Measurements from ENCODE around the gene NFE2L3.
"Not testable (repeated sequence)": the region's sequence is repeated elsewhere in the genome, so short reads cannot be mapped to it uniquely, and the experiment has no call there.

The NFE2L3 gene

DNA sequence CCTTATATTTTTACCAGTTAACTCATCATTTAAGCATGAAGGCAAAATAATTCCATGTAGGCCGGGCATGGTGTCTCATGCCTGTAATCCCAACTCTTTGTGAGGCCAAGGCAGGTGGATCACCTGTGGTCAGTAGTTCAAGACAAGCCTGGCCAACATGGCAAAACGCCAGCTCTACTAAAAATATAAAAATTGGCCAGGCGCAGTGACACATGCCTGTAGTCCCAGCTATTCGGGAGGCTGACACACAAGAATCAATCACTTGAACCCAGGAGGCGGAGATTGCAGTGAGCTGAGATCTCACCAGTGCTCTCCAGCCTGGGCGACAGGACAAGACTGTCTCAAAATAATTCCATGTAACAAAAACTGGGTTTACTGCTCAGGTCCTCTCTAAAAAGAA is 30.3 kb downstream of the NFE2L3 start:
- intact Hi-C loops (cut with DNase I), result no loop called here
- DNase-seq, result peak in 2 of 42 donors; percentile 36

DNA sequence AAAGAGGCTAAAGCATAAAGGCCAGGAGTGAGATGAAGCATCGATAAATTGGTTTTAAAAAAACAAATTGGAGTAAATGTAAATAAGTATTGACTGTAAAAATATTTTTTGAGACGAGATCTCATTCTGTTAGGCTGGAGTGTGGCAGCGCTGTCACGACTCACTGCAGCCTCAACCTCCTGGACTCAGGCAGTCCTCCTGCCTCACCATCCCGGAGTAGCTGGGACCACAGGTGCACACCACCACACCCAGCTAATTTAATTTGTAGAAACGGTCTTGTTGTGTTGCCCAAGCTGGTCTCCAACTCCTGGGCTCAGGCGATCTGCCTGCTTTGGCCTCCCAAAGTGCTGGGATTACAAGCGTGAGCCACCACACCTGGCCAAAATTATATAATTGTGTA is 30.7 kb downstream of the NFE2L3 start:
- peak in 2 of 42 donors; percentile 35 to 36 for DNase-seq
- intact Hi-C loops (cut with DNase I), result no loop called here

DNA sequence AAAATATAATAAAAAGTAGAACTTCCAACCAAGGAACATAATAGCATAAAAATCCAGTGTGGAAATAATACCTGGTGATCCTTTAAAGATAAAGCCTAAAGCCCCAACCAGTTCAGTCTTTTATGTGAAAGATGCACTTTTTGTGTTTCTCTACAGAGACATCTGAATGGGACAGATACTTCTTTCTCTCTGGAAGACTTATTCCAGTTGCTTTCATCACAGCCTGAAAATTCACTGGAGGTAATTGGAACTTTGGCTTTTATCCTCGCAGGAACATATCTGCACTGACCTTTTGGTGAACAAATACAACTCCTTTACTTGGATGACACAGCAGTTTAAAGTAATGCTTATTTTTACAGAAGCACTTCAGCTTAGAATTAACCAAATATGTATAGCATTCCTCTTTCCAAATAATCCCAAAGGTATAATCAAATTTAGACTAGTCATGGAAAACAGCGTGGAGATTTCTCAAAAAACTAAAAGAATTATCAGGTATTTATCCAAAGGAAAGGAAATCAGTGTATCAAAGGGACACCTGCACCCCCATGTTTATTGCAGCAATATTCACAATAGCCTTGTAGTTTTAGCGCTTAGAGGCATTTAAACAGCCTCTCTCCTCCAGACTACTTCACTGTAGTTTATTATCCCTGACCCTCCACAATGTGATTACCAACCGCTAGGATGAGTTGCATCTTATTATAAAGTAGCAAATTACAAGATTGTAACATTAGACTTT is 31.7 kb downstream of the NFE2L3 start:
- no peak for DNase-seq
- intact Hi-C loops (cut with DNase I), result no loop called here

DNA sequence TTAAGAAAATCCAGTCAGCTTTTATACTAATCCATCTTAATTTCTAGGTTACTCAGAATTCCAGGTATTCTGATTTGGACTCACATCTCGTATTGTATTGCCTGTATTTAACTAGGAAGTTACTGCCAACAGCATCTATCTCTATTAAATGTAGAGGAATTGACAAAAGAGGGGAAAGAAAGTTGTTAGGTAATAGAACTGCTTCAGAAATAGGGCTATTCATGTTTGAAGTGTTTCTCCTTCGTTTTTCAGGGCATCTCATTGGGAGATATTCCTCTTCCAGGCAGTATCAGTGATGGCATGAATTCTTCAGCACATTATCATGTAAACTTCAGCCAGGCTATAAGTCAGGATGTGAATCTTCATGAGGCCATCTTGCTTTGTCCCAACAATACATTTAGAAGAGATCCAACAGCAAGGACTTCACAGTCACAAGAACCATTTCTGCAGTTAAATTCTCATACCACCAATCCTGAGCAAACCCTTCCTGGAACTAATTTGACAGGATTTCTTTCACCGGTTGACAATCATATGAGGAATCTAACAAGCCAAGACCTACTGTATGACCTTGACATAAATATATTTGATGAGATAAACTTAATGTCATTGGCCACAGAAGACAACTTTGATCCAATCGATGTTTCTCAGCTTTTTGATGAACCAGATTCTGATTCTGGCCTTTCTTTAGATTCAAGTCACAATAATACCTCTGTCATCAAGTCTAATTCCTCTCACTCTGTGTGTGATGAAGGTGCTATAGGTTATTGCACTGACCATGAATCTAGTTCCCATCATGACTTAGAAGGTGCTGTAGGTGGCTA is 32.5 kb downstream of the NFE2L3 start:
- DNase-seq; intact Hi-C loops (cut with DNase I): not testable (repeated sequence)

DNA sequence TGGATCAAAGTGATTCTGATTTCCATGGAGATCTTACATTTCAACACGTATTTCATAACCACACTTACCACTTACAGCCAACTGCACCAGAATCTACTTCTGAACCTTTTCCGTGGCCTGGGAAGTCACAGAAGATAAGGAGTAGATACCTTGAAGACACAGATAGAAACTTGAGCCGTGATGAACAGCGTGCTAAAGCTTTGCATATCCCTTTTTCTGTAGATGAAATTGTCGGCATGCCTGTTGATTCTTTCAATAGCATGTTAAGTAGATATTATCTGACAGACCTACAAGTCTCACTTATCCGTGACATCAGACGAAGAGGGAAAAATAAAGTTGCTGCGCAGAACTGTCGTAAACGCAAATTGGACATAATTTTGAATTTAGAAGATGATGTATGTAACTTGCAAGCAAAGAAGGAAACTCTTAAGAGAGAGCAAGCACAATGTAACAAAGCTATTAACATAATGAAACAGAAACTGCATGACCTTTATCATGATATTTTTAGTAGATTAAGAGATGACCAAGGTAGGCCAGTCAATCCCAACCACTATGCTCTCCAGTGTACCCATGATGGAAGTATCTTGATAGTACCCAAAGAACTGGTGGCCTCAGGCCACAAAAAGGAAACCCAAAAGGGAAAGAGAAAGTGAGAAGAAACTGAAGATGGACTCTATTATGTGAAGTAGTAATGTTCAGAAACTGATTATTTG is 33.3 kb downstream of the NFE2L3 start:
- intact Hi-C loops (cut with DNase I), result no loop called here

DNA sequence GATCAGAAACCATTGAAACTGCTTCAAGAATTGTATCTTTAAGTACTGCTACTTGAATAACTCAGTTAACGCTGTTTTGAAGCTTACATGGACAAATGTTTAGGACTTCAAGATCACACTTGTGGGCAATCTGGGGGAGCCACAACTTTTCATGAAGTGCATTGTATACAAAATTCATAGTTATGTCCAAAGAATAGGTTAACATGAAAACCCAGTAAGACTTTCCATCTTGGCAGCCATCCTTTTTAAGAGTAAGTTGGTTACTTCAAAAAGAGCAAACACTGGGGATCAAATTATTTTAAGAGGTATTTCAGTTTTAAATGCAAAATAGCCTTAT is 33.8 kb downstream of the NFE2L3 start:
- intact Hi-C loops (cut with DNase I), result no loop called here
- no peak for DNase-seq

More for the DNA sequence above, 33.3 kb downstream of the NFE2L3 start:
- DNase-seq, result no peak

DNA sequence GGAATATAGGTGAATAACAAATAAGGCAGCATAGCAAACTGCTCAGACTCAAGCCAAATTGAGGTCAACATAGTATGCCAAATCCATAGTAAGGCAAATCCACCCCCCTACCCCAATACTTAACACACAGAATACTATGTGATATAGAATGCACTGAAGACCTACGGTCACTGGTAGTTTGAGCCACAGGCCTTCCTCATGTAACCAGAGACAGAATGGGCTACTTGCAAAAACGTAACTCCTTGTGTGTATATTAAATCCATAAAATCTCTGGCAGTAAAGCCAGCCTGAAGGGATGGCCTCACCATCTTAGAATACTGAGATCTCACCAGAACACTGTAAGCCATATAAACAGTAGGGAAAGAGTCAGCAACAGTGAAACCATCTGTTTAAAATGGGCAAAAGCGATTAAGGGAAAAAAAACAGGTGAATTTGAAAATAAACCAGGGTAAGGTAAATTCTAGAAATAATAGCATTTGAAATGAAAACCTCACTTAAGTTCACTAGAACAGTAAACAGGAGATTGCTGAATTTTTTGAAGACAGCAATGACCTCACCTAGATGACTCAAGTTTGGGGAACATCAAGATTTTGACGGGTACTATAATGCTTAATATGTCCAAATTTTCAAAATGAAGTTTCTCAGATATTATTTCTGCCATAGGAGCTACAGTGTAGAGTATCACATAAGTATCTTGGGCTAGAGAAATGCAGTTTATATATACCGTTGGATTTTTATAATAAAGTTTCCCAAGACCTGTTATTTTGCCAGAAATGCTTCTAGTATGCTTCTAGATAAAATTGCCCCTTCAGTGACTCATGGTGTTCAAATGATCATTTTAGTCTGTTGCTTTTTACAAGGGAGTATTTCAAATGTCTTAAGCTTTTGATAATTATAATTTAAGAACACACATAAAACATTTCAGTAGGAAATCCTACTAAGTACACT is 34.6 kb downstream of the NFE2L3 start:
- no peak for DNase-seq
- intact Hi-C loops (cut with DNase I), result no loop called here

DNA sequence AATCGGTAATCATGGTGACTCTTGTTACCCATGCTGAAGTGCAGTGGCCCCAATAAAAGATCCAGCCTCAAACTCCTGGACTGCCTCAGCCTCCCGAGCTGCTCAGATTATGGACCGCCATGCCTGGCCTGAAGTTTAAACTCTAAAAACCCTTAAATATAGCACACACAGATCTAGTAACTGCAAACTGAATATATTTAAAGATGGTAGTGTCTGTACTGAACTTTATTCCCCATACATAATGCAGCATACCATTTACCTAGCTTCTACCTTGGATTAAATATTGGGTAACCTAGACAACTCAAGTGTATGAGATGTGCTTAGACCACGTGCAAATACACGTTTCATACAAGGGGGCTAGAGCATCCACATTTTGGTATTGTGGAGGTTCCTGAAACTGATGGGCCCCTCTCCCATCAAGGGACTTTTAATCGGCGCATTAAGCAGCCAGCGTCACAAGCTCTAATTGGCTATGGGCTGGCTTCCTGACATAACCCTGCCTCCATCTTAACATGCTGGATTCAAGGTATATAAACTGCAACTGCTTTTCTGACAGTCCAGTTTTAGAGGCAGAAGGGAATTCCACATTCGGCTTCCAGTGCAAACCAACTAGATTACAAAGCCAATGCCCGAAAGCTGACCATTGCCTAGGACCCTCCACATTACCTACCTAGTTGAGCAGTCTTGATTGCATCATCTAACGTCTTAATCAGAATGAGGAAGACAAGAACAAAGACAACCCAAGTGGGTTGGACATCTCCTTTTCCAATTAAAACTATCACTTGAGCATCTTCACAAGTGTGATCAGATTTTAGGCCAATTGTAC is 35.6 kb downstream of the NFE2L3 start:
- intact Hi-C loops (cut with DNase I), result no loop called here
- DNase-seq, result no peak

DNA sequence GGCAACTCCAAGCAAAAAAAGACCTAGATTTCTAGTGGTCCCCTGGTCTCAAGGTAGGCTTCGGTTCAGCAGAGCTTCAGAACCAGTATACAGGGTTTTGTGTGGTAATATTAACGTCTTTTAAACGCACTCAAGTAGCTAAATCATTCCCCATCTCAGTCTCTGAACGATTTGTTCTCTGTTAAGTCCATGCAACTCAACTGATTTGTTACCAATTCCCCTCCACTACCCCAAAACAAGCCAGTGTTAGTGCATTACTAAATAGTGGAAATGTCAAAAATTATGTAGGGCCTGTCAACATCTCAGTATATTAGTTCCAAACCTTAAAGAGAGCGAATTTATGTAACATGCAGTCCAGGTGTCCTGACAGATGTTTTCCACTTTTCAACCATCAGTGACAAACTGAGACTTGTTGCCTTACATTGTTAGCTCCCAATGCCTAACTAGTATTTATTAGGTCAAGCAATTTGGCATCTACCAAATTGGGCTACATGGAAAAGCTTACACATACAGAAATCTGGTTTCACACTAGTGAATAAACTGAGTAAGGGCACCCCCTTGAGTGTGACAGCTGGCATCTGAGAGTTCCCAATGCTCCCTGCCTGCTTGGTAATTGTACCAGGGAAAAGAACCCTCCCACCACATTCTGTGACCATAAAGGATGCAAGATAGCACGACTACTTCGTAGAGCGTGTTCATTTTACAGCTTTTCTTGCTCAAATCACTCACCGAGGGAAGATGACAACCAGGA is 36.4 kb downstream of the NFE2L3 start:
- intact Hi-C loops (cut with DNase I), result no loop called here
- no peak for DNase-seq

DNA sequence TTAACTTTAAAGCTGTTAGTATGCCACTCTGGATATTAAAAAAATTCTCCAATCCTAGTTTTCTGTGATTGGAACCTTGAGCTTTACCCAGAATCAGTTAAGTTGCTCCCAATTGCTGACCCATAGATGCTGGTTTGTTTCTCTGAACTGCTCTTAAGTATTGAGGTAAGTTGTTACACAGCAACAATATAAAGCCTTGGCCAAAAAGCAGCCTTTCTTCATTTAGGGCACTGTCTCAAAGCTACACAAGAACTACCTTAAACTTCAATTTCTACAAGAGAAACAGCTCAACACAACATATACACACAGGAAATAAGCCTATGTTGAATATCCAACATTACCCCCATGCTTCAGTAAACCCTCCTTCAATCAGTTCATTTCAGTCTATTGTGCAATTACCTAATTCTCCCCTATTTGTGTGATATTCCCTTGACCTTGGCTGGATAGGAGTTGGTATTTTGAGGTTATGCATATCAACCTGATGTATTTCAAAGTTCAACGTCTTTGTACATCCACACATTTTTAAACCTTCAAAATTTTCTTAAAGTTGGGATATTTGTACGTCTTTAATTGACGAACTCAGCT is 37.1 kb downstream of the NFE2L3 start:
- DNase-seq, result no peak
- intact Hi-C loops (cut with DNase I), result no loop called here

DNA sequence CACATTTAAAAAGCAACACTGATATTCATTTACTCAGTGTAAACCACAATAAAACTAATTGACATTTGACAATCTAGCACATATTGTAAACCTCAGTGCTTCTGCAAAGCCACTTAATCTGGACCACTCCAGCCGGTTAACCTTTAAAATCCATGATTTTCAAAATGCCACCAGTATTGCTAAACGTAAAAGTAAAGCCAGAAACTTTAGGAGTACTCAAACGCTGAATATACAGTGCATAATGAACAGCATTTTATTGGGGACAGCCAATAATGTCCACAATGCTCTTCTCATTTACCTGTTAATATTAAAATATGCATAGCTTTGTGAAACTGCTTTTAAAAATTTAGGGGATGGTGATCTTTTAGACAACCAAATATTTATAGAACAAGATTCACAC is 37.7 kb downstream of the NFE2L3 start:
- no peak for DNase-seq
- intact Hi-C loops (cut with DNase I), result loop anchor here (10.0 kb wide), 1 partner anchor 105 kb away; no protein-coding TSS in a partner anchor

DNA sequence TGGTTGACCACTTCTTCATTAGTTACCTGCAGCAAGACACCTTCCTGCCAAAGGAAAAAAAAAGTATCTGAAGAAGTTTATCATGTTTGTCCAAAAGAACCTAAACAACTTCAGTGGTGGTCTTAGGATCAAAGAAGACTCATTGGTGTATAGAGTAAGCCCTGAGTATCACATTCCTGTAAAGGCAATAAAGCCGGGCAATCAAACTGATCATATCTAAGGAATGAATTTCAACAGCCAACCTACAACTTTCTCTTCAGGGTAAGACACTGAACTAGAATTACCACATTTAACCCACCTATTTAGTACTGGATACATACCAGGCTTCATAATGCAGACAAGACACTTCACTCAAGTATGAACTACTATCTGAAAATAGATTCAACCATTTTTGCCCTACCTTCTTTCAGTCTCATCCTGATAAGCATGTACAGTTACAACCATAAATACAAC is 38.4 kb downstream of the NFE2L3 start:
- no peak for DNase-seq
- intact Hi-C loops (cut with DNase I), result loop anchor here (10.0 kb wide), 1 partner anchor 106 kb away; no protein-coding TSS in a partner anchor

DNA sequence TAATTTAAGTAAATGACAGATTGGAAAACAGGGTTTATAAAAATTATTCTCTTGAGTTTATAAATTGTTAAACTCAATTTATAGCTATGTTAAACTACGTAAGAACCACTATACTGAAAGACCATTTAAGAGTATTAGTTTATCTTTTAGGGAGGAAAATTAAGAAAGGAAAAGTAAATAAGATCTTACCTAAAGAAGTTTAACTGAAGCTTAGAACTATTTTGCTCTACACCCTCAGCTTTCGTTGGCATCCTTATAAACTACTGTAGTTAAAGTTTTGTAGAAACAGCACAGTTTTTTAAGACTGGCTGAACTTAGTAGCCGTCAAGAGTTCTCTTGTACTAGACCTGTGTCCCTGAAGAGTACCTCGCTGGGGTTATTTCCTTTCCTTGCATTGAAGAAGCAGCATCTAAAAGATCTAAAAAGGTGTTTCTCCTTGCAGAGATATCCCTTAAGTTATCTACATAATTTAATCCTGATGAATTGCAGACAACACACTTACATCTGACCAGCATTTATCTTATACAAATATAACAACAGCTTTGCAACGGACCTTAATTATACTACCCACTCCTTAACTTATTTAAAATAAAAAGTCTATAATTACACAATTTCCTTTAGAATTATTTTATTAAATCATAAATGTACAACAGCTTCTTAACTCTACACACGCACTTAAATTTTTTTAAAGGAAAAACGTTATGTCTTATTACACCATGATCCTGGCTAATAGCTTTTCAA is 39.4 kb downstream of the NFE2L3 start:
- intact Hi-C loops (cut with DNase I), result loop anchor here (10.0 kb wide), 1 partner anchor 107 kb away; no protein-coding TSS in a partner anchor
- no peak for DNase-seq

DNA sequence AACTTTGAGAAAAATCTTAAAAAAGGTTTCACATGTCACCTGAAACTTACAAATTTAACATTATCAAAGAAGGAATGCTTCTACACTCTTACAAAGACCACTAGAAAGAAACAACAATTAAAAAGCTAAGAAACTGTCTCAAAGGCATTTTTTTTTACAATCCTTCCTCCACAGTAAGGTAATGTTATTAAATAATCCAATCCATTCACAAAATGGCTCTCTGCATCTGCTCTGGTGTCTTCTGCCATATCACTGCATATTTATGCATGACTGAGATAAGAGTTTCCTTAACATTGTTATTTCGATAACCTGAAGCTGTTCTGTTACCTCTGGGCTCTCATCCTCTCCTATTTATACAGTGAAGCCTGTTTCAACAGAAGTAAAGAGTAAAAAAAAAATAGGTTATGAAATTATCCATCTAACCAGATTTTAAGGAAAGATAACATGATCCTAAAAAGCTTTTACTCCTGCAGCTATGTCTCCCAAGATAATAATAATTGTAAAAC is 40.0 kb downstream of the NFE2L3 start:
- intact Hi-C loops (cut with DNase I), result loop anchor here (10.0 kb wide), 1 partner anchor 107 kb away; no protein-coding TSS in a partner anchor

DNA sequence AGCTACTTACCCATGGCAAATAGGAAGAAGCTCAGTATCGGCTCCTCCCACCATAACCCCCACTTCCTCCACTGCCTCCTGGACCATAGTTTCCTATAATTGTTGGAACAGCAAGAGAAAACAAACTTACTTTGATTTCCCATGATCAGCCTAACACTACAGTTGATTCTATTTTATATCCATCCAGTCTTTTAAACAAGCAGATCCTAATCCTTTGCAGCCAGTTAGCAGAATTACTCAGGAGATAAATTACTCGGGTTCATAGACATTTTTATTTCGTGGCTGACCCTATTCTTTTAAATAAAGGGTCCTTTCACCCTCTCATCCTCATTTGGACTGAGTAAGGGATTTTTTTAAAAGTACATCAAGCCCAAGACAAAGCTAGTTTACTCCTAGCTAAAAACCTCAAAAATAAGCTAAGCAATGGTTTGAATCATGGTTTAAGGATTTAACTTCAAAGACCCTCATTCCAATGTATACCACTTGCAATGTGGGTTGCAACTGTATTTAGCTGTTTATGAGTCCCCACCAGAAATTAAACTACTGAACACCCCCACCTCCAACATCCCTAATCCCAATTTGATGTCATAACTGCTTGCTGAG is 40.6 kb downstream of the NFE2L3 start:
- intact Hi-C loops (cut with DNase I), result loop anchor here (10.0 kb wide), 1 partner anchor 108 kb away; no protein-coding TSS in a partner anchor
- DNase-seq, result no peak

More for the DNA sequence above, 40.0 kb downstream of the NFE2L3 start:
- DNase-seq, result no peak
